BJ (cell line): ENCODE measurements around the gene TRPM2. TPM values are rescaled to one million over a fixed set of nuclear protein-coding genes. Genes with fewer than 3 reads are reported as not detected.

Experiments used
- CTCF ChIA-PET: fragments of 350-600 bp; formaldehyde crosslinking; extraction: SDS; loops from one replicate; lab custom pipeline; 2021; ENCODE audit warnings: antibody characterized with exemption, inconsistent platforms; lab: Yijun Ruan, JAX
- POLR2A ChIA-PET: fragments of 300-600 bp; sonication (Branson Sonifier 250); formaldehyde crosslinking; extraction: SDS; loops from one replicate; lab custom pipeline; 2021; ENCODE audit warnings: antibody characterized with exemption; lab: Charles Lee
- DNase-seq: peaks from one replicate; pipeline ENCODE4 v3.0.0-alpha.2; 2011; ENCODE audit warnings: low read depth
- H3K27me3 ChIP-seq: 2 replicates; pipeline ENCODE4 v1.6.0; 2011; ENCODE audit warnings: low read length; ENCODE audit not compliant: control insufficient read depth, insufficient read depth
- H3K36me3 ChIP-seq: 2 replicates; pipeline ENCODE4 v1.5.1; 2011; ENCODE audit warnings: low read length; ENCODE audit not compliant: control insufficient read depth, insufficient read depth
- H3K4me3 ChIP-seq: 2 replicates; pipeline ENCODE4 v1.5.1; 2011; ENCODE audit warnings: low read depth, mild to moderate bottlenecking, control low read depth, low read length
- CTCF ChIP-seq: IDR thresholded peaks from 2 replicates; pipeline ENCODE4 v1.5.1; 2011; ENCODE audit warnings: low read depth, mild to moderate bottlenecking, control low read depth, inconsistent platforms, low read length, moderate library complexity; ENCODE audit not compliant: insufficient read depth
- polyA plus RNA-seq: library from polyadenylated mRNA; depleted of rRNA; stranded (reverse); fragments of >200 nt; gene quantifications from 2 replicates; pipeline ENCODE4 v1.2.3, GENCODE V29; 2011

The TRPM2 gene
- polyA plus RNA-seq, 1 experiment: not detected

- H3K36me3 ChIP-seq: no peaks in the 10 kb centered on the region
- no peak for TF ChIP-seq CTCF
- H3K4me3 ChIP-seq: no peak overlapping the region
- peak; percentile 13 for DNase-seq
- ChIA-PET CTCF (no interaction called here), POLR2A (no interaction called here)
- H3K27me3 ChIP-seq: no peaks in the 10 kb centered on the region
These were observed 16.8 kb downstream of the TRPM2 start for GRCh38 chr21:44370027-44370735.

- no peak for TF ChIP-seq CTCF
- Histone ChIP-seq H3K4me3 (no peak overlapping the region), H3K27me3 (no peaks in the 10 kb centered on the region), H3K36me3 (no peaks in the 10 kb centered on the region)
- CTCF ChIA-PET: no interaction called here
- no peak for DNase-seq
- POLR2A ChIA-PET: no interaction called here
These were observed 17.5 kb downstream of the TRPM2 start for GRCh38 chr21:44370786-44371410.

GRCh38 chr21:44371596-44371995 lies 18.2 kb downstream of the TRPM2 start:
- Histone ChIP-seq H3K36me3 (no peaks in the 10 kb centered on the region), H3K4me3 (no peak overlapping the region), H3K27me3 (no peaks in the 10 kb centered on the region)
- POLR2A ChIA-PET: no interaction called here
- CTCF ChIA-PET: interaction anchor here (1.2 kb wide), 1 partner anchor 13 kb away, joined by 3 read pairs; no protein-coding TSS in a partner anchor
- DNase-seq: no peak
- TF ChIP-seq CTCF: no peak

GRCh38 chr21:44372616-44373015 lies 19.2 kb downstream of the TRPM2 start:
- no peak for TF ChIP-seq CTCF
- no peak for DNase-seq
- POLR2A ChIA-PET: no interaction called here

GRCh38 chr21:44374601-44375280 lies 21.3 kb downstream of the TRPM2 start:
- H3K27me3 ChIP-seq: no peaks in the 10 kb centered on the region
- H3K4me3 ChIP-seq: no peak overlapping the region
- CTCF ChIA-PET: interaction anchor here (1.1 kb wide), 1 partner anchor 15 kb away, joined by 3 read pairs; no protein-coding TSS in a partner anchor
- H3K36me3 ChIP-seq: no peaks in the 10 kb centered on the region
- POLR2A ChIA-PET: no interaction called here
- no peak for TF ChIP-seq CTCF
- DNase-seq: no peak

More at GRCh38 chr21:44372616-44373015, 19.2 kb downstream of the TRPM2 start:
- Histone ChIP-seq H3K27me3 (no peaks in the 10 kb centered on the region), H3K4me3 (no peak overlapping the region), H3K36me3 (no peaks in the 10 kb centered on the region)
- CTCF ChIA-PET: interaction anchor here (1.2 kb wide), 1 partner anchor 14 kb away, joined by 3 read pairs; no protein-coding TSS in a partner anchor
